ENCODE measurements around the gene RPRML.
"Not testable (repeated sequence)": the region's sequence is repeated elsewhere in the genome, so short reads cannot be mapped to it uniquely, and the experiment has no call there.

Gene RPRML

GRCh38 chr17:46975287-46975686 lies 3.8 kb downstream of the RPRML start:
- no peak for DNase-seq

GRCh38 chr17:46974086-46974485 lies 5.0 kb downstream of the RPRML start:
- no peak for DNase-seq

- no peak for DNase-seq
These were observed 6.7 kb downstream of the RPRML start for GRCh38 chr17:46972346-46972745.

- no peak for DNase-seq
These were observed 7.3 kb downstream of the RPRML start for GRCh38 chr17:46971647-46972300.

GRCh38 chr17:46968896-46969295 lies 10.2 kb downstream of the RPRML start:
- DNase-seq: no peak

- no peak for DNase-seq
These were observed 10.7 kb downstream of the RPRML start for GRCh38 chr17:46968224-46968834.

- DNase-seq: no peak
These were observed 14.5 kb downstream of the RPRML start for GRCh38 chr17:46964315-46965265.

- DNase-seq: no peak
These were observed 15.5 kb downstream of the RPRML start for GRCh38 chr17:46963571-46963970.

- DNase-seq: no peak
These were observed 16.7 kb downstream of the RPRML start for GRCh38 chr17:46962374-46962790.

- DNase-seq: no peak
These were observed 18.9 kb downstream of the RPRML start for GRCh38 chr17:46960152-46960551.

GRCh38 chr17:46958041-46958591 lies 20.9 kb downstream of the RPRML start:
- no peak for DNase-seq

- not testable (repeated sequence) for DNase-seq
These were observed 25.9 kb downstream of the RPRML start for GRCh38 chr17:46953191-46953590.

GRCh38 chr17:46952115-46952514 lies 26.9 kb downstream of the RPRML start:
- DNase-seq: no peak

GRCh38 chr17:46951706-46952105 lies 27.3 kb downstream of the RPRML start:
- no peak for DNase-seq

- DNase-seq: no peak
These were observed 27.9 kb downstream of the RPRML start for GRCh38 chr17:46950997-46951621.

GRCh38 chr17:46950342-46950996 lies 28.6 kb downstream of the RPRML start:
- no peak for DNase-seq

GRCh38 chr17:46949291-46950174 lies 29.5 kb downstream of the RPRML start:
- DNase-seq: no peak

- DNase-seq: no peak
These were observed 30.5 kb downstream of the RPRML start for GRCh38 chr17:46948544-46948943.

- DNase-seq: no peak
These were observed 31.8 kb downstream of the RPRML start for GRCh38 chr17:46947216-46947615.

- no peak for DNase-seq
These were observed 34.1 kb downstream of the RPRML start for GRCh38 chr17:46944931-46945330.
